GM19467 (cell line): Measurements from ENCODE around the gene KCTD7.
"Not testable (repeated sequence)": the region's sequence is repeated elsewhere in the genome, so short reads cannot be mapped to it uniquely, and the experiment has no call there.

ENCODE experiments used
- ATAC-seq: cut with Tn5 transposase; IDR thresholded peaks from one replicate; pipeline ENCODE4 v1.9.1; 2021; ENCODE audit warnings: mild to moderate bottlenecking, moderate library complexity; ENCODE audit not compliant: unreplicated experiment

KCTD7 gene

DNA sequence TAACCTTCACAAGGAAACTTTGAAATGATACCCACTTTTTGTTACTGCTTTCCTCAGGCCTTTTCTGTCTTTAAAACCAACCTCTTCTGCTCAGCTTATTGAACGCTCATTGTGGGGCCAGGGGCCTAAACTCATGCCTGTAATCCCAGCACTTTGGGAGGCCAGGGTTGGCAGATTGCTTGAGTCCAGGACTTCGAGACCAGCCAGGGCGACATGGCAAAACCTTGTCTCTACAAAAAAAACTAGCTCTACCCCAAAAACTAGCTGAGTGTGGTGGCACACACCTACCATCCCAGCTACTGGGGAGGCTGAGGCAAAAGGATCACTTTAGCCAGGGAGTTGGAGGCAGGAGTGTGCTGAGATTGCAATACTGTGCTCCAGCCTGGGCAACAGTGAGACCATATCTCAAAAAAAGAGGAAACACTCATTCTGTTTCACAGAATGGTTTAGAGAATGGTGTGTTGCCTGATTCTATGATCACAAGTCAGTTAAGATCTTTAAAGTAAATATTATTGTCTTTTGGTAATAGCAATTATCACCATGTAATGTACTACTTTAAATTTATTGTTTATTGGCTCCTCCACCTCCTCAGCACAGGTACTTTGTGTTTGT, 51.1 kb downstream of the KCTD7 start:
- no peak for ATAC-seq

DNA sequence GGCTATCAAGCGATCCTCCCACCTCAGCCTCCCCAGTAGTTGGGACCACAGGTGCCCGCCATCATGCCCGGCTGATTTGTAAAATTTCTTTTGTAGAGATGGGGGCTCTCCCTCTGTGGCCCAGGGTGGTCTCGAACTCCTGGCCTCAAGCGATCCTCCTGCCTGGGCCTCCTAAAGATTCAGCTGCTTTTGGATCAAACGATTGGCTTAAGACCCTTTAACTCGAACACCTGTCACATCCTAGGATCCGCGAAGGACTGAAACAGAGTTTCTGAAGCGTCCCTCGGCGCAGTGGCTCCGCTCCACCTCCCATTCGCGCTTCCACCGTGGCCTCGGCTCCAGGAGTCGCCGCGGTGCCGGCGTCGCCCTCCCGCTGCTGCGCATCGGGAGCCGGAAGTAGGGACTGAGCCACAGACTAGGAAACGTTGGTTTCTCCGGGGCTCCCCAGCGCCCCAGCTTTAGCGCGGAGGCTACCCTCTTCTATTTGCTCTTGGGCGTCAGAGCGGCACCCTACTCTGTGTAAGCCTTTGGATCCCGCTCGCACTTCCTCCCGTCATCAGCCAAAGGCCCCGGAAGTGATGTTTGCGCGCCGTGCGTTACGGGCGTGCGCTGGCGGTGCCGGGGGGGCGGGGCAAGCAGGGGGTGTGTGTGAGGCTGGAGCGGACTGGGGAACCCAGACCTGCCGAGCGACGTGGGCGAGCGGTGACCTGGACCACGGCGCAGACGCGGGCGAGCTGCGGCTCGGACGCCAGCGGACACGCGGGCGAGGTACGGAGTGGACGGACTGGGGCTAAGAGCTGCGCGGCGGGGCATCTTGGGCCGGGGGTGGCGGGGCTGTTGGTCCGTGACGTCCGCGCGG, 53.0 kb downstream of the KCTD7 start:
- peak; percentile 93 for ATAC-seq

DNA sequence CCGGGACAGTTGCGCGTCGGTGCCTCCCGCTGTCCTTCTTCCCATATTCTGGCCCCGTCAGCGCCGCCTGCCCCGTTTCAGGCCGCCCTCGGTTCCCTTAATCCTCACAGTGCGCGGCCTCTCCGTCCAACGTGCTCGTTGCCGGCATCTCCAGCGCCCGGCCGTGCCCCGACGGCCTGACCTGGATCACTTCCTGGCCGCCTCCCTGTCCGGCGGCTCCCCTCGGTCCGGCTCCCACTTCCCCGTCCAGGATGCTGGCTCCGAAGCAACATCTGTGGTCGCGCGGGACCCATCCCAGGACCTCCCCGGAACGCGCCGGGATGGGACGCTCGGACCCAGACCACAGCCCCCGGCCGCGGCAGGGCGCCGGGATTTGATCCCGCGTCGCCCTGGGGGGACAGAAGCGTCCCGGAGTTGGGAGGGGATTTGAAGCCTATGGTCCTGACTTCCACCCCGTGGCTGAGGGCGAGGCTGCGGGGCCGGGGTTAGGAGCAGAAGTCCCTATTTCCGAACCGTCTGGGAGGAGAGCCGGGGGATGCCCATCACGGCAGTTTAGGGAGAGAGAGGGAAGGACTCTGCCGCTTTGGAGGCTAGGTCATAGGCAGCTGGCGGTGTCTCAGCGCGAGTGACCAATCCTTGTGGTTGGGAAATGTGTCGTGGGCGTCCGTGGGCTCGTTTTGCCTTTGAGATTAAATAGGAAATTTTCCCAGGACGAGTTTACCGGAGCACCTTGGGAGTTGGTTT, 53.8 kb downstream of the KCTD7 start:
- ATAC-seq = peak; percentile 7

DNA sequence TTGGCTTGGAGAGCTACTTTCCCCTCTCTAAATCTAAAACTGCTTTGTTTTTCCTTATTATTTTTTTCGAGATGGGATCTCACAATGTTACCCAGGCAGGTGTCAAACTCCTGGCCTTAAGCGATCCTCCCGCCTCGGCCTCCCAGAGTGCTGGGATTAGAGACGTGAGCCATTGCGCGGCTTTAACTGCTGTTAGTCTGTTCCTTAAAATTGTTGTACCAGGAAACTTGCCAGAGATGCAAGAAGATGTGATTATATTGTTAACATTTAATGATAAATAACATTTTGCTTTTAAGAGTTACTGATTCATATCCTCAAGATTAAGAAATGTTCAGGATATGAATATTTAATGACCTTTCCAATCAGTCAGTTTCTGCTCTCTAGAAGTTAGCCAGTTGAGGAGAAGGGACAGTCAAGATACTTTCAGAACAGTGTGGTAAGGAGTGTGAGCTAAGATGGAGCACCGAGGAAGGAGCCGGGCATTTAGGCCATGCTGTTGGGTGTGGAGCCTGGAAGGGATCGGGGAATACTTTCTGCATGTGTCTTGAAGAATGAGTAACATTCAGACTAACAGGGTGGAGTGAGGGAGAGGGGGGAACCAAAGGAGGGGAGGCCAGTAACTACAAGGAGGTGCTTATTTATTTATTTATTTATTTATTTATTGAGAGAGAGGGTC, 54.6 kb downstream of the KCTD7 start:
- not testable (repeated sequence) for ATAC-seq

DNA sequence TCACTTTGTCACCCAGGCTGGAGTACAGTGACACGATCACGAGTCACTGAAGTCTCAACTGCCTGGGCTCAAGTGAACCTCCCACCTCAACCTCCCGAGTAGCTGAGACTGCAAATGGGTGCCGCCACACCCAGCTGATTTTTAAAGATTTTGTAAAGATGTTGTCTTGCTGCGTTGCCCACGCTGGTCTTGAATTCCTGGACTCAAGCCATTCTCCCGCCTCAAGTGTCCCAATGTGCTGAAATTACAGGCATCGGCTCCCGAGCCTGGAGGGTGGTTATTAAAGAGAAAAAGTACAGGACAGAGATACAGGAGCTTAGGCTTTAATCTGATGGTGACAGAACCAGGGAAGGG, 55.1 kb downstream of the KCTD7 start:
- no peak for ATAC-seq

DNA sequence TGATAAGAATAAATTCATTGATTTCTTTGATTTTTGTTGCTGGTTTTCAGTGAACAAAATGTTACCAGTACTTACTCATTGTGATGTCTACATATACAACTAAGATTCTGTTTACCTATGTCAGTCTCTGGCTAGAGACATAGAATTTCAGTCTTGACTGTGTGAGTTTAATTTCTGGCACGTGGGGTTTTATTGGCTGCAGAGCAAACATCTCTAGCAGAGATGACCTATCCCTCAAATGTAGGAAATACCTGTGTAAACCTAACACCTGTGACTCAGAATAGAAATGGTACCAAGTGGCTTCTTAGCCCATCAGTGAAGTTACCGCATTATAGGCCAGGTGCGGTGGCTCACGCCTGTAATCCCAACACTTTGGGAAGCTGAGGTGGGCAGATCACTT, 57.0 kb downstream of the KCTD7 start:
- not testable (repeated sequence) for ATAC-seq

DNA sequence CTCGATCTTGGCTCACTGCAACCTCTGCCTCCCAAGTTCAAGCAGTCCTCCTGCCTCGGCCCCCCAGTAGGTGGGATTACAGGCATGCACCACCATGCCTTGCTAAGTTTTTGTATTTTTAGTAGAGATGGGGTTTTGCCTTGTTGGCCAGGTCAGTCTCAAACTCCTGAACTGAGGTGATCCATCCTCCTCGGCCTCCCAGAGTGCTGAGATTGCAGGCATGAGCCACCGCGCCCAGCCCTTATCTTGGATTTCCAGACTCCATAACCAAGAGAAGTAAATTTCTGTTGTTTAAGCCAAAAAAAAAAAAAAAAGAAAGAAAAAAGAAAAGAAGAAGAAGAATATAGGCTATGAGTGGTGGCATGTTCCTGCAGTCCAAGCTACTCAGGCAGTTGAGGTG, 58.5 kb downstream of the KCTD7 start:
- no peak for ATAC-seq

DNA sequence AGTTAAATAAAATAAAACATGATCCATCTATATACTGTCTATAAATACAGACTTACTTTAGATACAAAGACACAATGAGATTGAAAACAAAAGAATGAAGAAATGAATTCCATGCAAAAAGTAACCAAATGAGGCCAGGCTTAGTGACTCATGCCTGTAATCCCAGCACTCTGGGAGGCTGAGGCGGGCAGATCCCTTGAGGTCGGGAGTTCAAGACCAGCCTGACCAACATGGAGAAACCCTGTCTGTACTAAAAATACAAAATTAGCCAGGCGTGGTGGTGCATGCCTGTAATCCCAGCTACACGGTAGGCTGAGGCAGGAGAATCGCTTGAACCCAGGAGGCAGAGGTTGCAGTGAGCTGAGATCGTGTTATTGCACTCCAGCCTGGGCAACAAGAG, 59.0 kb downstream of the KCTD7 start:
- not testable (repeated sequence) for ATAC-seq

DNA sequence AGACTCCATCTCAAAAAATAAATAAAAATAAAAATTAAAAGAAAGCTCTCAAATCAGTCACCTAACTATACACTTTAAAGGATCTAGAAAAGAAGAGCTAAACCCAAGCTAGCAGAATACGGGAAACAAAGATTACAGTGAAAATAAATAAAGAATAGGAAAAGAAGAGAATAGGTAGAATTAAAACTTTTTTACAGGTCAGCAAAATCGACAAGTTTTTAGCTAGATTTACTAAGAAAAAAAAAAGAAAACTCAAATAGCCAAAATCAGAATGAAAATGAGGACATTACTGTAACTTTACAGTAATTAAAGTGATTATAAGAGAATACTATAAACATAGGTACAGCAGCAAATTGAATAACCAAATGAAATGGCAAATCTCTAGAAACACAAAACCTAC, 60.4 kb downstream of the KCTD7 start:
- ATAC-seq = no peak

DNA sequence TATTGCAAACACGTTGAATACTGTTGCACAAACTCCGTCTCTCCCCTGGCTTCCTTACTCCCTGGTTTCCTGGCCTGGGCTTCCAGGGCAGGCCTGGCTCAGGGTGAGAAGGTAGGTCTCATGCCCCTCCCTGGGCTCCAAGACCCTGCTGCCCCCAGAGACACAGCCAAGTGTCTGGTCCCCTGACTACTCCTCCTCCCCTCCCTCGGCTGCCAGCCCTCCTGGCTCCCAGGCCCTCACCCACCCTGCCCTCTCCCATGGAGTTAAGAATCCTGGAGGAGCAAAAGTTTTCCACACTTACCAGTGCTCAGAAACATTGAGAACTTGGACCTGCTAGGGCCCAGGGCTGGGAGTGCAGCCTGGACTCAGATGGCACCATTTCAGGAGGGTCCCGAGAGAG, 64.7 kb downstream of the KCTD7 start:
- ATAC-seq = no peak
